B cell (primary cell): ENCODE data around the gene MBTD1. TPM values are rescaled to one million over a fixed set of nuclear protein-coding genes. Genes with fewer than 3 reads are reported as not detected.

ENCODE experiments used
- ATAC-seq: fragments of 200-7000 bp; cut with Tn5 transposase; one replicate; pipeline ENCODE4 v1.10.0; 2021; ENCODE audit warnings: low read depth, mild to moderate bottlenecking, moderate number of reproducible peaks, moderate library complexity
- CTCF ChIA-PET: fragments of 350-600 bp; sonication (Branson Sonifier 250); formaldehyde crosslinking; loops from one replicate; lab custom pipeline; 2021; ENCODE audit warnings: antibody characterized with exemption, inconsistent platforms; lab: Charles Lee
- POLR2A ChIA-PET: fragments of 350-600 bp; sonication (Branson Sonifier 250); formaldehyde crosslinking; loops from one replicate; lab custom pipeline; 2021; ENCODE audit warnings: antibody characterized with exemption; lab: Charles Lee
- DNase-seq: peaks from one replicate; pipeline ENCODE4 v3.0.0; 2013
- H2AFZ ChIP-seq: 2 replicates; pipeline ENCODE4 v1.6.1; 2012; ENCODE audit warnings: mild to moderate bottlenecking, low read depth, low read length; ENCODE audit not compliant: insufficient read depth, poor library complexity, severe bottlenecking
- H3K27ac ChIP-seq, 2 donors: 1 replicate in 1 of 2; 2 replicates in 1 of 2; pipeline ENCODE4 v1.5.1; 2012 to 2013; ENCODE audit warnings: low read length in 2 of 2, mild to moderate bottlenecking in 2 of 2, moderate library complexity in 1 of 2
- H3K27me3 ChIP-seq, 4 experiments: fragments of 200-600 bp in 1 of 4; sonication (generic) in 1 of 4; replicated peaks in 1 of 4; 1 replicate in 2 of 4; 2 replicates in 2 of 4; pipeline versions ENCODE4 v1.6.1 to v1.7.0; 2013 to 2016; ENCODE audit warnings: low read length in 3 of 4, mild to moderate bottlenecking in 2 of 4, mixed read lengths in 1 of 4, moderate library complexity in 1 of 4; ENCODE audit not compliant: insufficient read depth in 4 of 4, control insufficient read depth in 3 of 4; ENCODE audit errors: control extremely low read depth in 1 of 4
- H3K36me3 ChIP-seq, 2 experiments: replicated peaks in 1 of 2; 1 replicate in 1 of 2; 2 replicates in 1 of 2; pipeline versions ENCODE4 v1.6.1 to v1.7.1; 2013; ENCODE audit warnings: low read length in 1 of 2; ENCODE audit not compliant: insufficient read depth in 2 of 2, control insufficient read depth in 1 of 2; ENCODE audit errors: control extremely low read depth in 1 of 2, extremely low read depth in 1 of 2
- H3K4me1 ChIP-seq, 2 donors: fragments of 200-600 bp in 1 of 2; sonication (generic) in 1 of 2; 1 replicate in 1 of 2; 2 replicates in 1 of 2; pipeline versions ENCODE4 v1.5.1 to v1.6.1; 2013 to 2017; ENCODE audit warnings: low read length in 2 of 2; ENCODE audit not compliant: control insufficient read depth in 2 of 2, insufficient read depth in 2 of 2
- H3K4me2 ChIP-seq: replicated peaks from 2 replicates; pipeline ENCODE3; 2012; ENCODE audit warnings: mild to moderate bottlenecking, low read depth, low read length; ENCODE audit not compliant: poor library complexity, severe bottlenecking
- H3K4me3 ChIP-seq, 5 experiments: fragments of 200-600 bp in 1 of 5; sonication (generic) in 1 of 5; 1 replicate in 3 of 5; 2 replicates in 2 of 5; pipeline versions ENCODE4 v1.5.1 to v1.7.0; 2011 to 2016; ENCODE audit warnings: low read length in 4 of 5, mild to moderate bottlenecking in 4 of 5, low read depth in 2 of 5, control low read depth in 1 of 5, moderate library complexity in 1 of 5; ENCODE audit not compliant: insufficient read depth in 1 of 5; ENCODE audit errors: control extremely low read depth in 1 of 5, extremely low read depth in 1 of 5
- H3K79me2 ChIP-seq: fragments of 200-600 bp; sonication (generic); one replicate; pipeline ENCODE4 v1.6.0; 2016; ENCODE audit warnings: low read length; ENCODE audit not compliant: control insufficient read depth, insufficient read depth
- H3K9ac ChIP-seq: fragments of 200-600 bp; sonication (generic); 2 replicates; pipeline ENCODE4 v1.6.1; 2017; ENCODE audit warnings: mild to moderate bottlenecking, low read length, moderate library complexity
- H3K9me3 ChIP-seq, 3 donors: one replicate each; pipeline versions ENCODE4 v1.6.1 to v1.7.1; 2013; ENCODE audit warnings: low read length in 2 of 3; ENCODE audit not compliant: control insufficient read depth in 2 of 3, insufficient read depth in 1 of 3; ENCODE audit errors: control extremely low read depth in 1 of 3
- H4K20me1 ChIP-seq: 2 replicates; pipeline ENCODE4 v1.6.0; 2012; ENCODE audit warnings: mild to moderate bottlenecking, low read length; ENCODE audit not compliant: insufficient read depth, control insufficient read depth, poor library complexity, severe bottlenecking
- H3K27ac Mint-ChIP-seq: one replicate; pipeline ENCODE4 v1.8.0; 2021; ENCODE audit warnings: mixed read lengths
- H3K27me3 Mint-ChIP-seq: one replicate; pipeline ENCODE4 v1.8.0; 2021; ENCODE audit warnings: mixed read lengths
- H3K4me1 Mint-ChIP-seq: one replicate; pipeline ENCODE4 v1.8.0; 2021; ENCODE audit warnings: mixed read lengths
- H3K4me3 Mint-ChIP-seq: one replicate; pipeline ENCODE4 v1.8.0; 2021; ENCODE audit warnings: mixed read lengths
- H3K9me3 Mint-ChIP-seq: one replicate; pipeline ENCODE4 v1.8.0; 2022; ENCODE audit warnings: mixed read lengths; ENCODE audit not compliant: insufficient read depth
- CTCF ChIP-seq: fragments of 200-600 bp; IDR thresholded peaks from one replicate; pipeline ENCODE4 v1.8.0; 2022; ENCODE audit warnings: antibody characterized with exemption, mild to moderate bottlenecking
- EZH2 ChIP-seq: IDR thresholded peaks from 2 replicates; pipeline ENCODE4 v1.6.1; 2012; ENCODE audit warnings: borderline replicate concordance, low read depth, mild to moderate bottlenecking, moderate library complexity, low read length; ENCODE audit not compliant: insufficient read depth, poor library complexity, severe bottlenecking
- WGBS: methylation state at CpG from one replicate; pipeline ENCODE4 v1.1.5; 2013; ENCODE audit warnings: missing lambda C conversion rate; ENCODE audit not compliant: insufficient coverage; 5-methylcytosine and 5-hydroxymethylcytosine counted together
- intact Hi-C: fragments of 100-400 bp; cut with micrococcal nuclease; formaldehyde crosslinking; loops from one replicate; pipeline ENCODE4 v1.10.0; 2022
- polyA plus RNA-seq: library from polyadenylated mRNA; depleted of rRNA; stranded (reverse); fragments of >200 nt; gene quantifications from 2 replicates; pipeline ENCODE4 v1.2.3, GENCODE V29; 2012
- total RNA-seq, 2 donors: library from RNA; stranded (reverse); fragments of 120-200 nt in 1 of 2; gene quantifications; 1 replicate in 1 of 2; 2 replicates in 1 of 2; pipeline versions ENCODE4 v1.2.3 to v1.2.4, GENCODE V29; 2013 to 2022

The MBTD1 gene
- total and polyA plus RNA-seq, 2 donors (not counting 1 experiment from before 2014, with no cell fraction given) = 9.6 to 39.7 TPM

DNA sequence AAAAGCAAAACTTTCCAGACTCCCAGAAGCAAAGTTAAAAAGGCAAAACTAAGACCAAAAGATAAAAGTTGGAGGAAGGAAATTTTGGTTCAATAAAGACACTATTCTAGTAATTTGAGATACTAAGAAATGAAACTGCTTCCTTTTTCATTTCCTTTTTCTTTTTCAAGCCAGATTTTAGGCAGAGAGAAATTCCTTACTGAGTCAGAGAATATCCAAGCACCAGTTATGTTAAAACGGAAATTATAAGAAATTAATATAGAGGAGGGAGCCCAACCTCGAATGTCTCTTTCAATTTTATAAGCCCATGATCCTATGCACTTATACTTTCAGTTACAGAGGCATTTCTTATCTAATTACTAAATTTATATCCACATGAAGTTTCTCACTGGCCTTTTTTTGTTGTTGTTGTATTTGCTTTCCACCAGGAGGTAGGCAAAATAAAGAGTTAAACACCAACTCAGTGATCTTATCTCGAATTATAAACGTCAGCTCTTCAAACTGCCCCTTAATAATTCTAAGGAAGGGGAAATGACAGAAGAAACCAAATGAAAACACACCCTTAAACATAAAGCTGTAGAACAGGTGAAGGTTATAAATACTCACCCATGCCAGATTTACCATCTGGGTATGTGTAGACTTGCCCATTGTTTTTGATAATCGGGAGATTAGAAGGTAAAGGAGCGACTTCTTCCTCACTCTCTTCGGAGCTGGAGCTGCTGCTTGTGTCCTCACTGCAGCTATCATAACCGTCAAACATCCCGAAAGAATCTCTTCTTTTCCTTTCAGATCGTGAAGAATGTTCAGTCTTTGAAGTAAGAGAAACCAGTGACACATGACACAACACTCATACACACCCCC, 35.2 kb downstream of the MBTD1 start:
- Histone ChIP-seq H3K27ac (peak overlapping the region in 1 of 2 donors; percentile 66), H3K4me2 (peak overlapping the region; percentile 32), H3K9ac (peak overlapping the region; percentile 21), H2AFZ (no peak overlapping the region), H3K27me3 (no peaks in the 10 kb centered on the region), H3K4me3 (no peak overlapping the region), H3K79me2 (peaks cover 44% of the 10 kb centered on the region), H3K36me3 (peaks cover 3 to 36% of the 10 kb centered on the region in 2 experiments), H3K9me3 (no peaks in the 10 kb centered on the region), H4K20me1 (peaks cover 5% of the 10 kb centered on the region), H3K4me1 (peaks cover 14 to 18% of the 10 kb centered on the region in 2 donors)
- H3K4me3 Mint-ChIP-seq = peak overlapping the region; percentile 0
- no peaks in the 10 kb centered on the region for H3K27me3 Mint-ChIP-seq
- WGBS = no CpG with 5 or more reads among the region's 10 CpGs
- no peak for ATAC-seq
- ChIA-PET POLR2A (no interaction called here), CTCF (no interaction called here)
- no peak for DNase-seq
- no peak for TF ChIP-seq EZH2
- no peak for TF ChIP-seq CTCF
- intact Hi-C loops = no loop called here
- H3K4me1 Mint-ChIP-seq = peaks cover 29% of the 10 kb centered on the region
- peak overlapping the region; percentile 16 for H3K27ac Mint-ChIP-seq
- H3K9me3 Mint-ChIP-seq = no peaks in the 10 kb centered on the region

DNA sequence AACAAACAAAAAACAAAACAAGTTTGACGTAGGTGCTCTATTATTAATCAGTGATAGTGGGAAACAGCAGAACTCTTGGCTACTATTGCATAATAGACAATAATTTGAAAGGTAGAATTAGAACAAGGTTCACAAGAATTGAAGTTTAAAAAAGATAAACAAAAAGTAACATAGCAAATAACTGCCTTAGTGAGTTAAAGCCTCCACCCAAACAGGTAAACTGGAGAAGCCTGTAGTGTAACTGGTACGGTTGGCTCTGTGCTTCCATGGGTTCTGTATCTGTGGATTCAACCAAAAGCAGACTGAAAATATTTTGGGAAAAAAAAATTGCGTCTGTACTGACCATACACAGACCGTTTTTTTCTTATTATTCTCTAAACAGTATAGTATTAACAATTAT, 38.5 kb downstream of the MBTD1 start:
- WGBS = no CpG with 5 or more reads among the region's 4 CpGs
- H3K4me3 Mint-ChIP-seq = no peak overlapping the region
- no peaks in the 10 kb centered on the region for H3K27me3 Mint-ChIP-seq
- H3K9me3 ChIP-seq = no peaks in the 10 kb centered on the region
- H3K27me3 ChIP-seq = no peaks in the 10 kb centered on the region
- DNase-seq (no peak), ATAC-seq (no peak)
- H3K4me2 ChIP-seq = no peak overlapping the region
- TF ChIP-seq EZH2 = no peak
- no peak for TF ChIP-seq CTCF
- intact Hi-C loops = no loop called here
- H3K9ac ChIP-seq = no peak overlapping the region
- no peak overlapping the region for H2AFZ ChIP-seq
- H3K27ac Mint-ChIP-seq = no peak overlapping the region
- ChIA-PET POLR2A (no interaction called here), CTCF (no interaction called here)
- H3K79me2 ChIP-seq = peaks cover 23% of the 10 kb centered on the region
- H3K4me1 Mint-ChIP-seq = peaks cover 17% of the 10 kb centered on the region
- H3K36me3 ChIP-seq = peaks cover 16 to 64% of the 10 kb centered on the region in 2 experiments
- no peaks in the 10 kb centered on the region for H3K9me3 Mint-ChIP-seq
- H3K27ac ChIP-seq = no peak overlapping the region
- H4K20me1 ChIP-seq = no peaks in the 10 kb centered on the region
- peaks cover 14 to 17% of the 10 kb centered on the region in 2 donors for H3K4me1 ChIP-seq
- no peak overlapping the region for H3K4me3 ChIP-seq
